GM11168 (cell line): ENCODE data around the gene CH25H.
"Not testable (repeated sequence)": the region's sequence is repeated elsewhere in the genome, so short reads cannot be mapped to it uniquely, and the experiment has no call there.

Experiments used
- in situ Hi-C: fragments of 300-500 bp; cut with MboI; formaldehyde crosslinking; loops from one replicate; pipeline ENCODE4 v1.12.0; 2022; ENCODE audit warnings: low sequenced_read_pairs; ENCODE audit not compliant: unreplicated experiment

Gene CH25H

GRCh38 chr10:89204621-89205185 is 2.4 kb downstream of the CH25H start:
- in situ Hi-C loops: loop anchor here (25.0 kb wide), 1 partner anchor 367 kb away; no protein-coding TSS in a partner anchor

GRCh38 chr10:89203237-89203636 is 3.9 kb downstream of the CH25H start:
- in situ Hi-C loops: loop anchor here (25.0 kb wide), 1 partner anchor 366 kb away; no protein-coding TSS in a partner anchor

GRCh38 chr10:89202033-89202425 is 5.1 kb downstream of the CH25H start:
- in situ Hi-C loops: loop anchor here (25.0 kb wide), 1 partner anchor 365 kb away; no protein-coding TSS in a partner anchor

GRCh38 chr10:89201345-89202032 is 5.6 kb downstream of the CH25H start:
- in situ Hi-C loops: loop anchor here (25.0 kb wide), 1 partner anchor 364 kb away; no protein-coding TSS in a partner anchor

- in situ Hi-C loops: no loop called here
These were observed 9.6 kb downstream of the CH25H start for GRCh38 chr10:89197473-89197872.

- in situ Hi-C loops: not testable (repeated sequence)
These were observed 15.8 kb downstream of the CH25H start for GRCh38 chr10:89191301-89191700.

GRCh38 chr10:89189211-89189734 is 17.8 kb downstream of the CH25H start:
- in situ Hi-C loops: no loop called here

- in situ Hi-C loops: no loop called here
These were observed 21.5 kb downstream of the CH25H start for GRCh38 chr10:89185658-89186057.

- in situ Hi-C loops: no loop called here
These were observed 22.5 kb downstream of the CH25H start for GRCh38 chr10:89184638-89185037.

- in situ Hi-C loops: no loop called here
These were observed 23.5 kb downstream of the CH25H start for GRCh38 chr10:89183571-89183970.

- in situ Hi-C loops: no loop called here
These were observed 24.2 kb downstream of the CH25H start for GRCh38 chr10:89182894-89183293.

GRCh38 chr10:89175816-89176215 is 31.3 kb downstream of the CH25H start:
- in situ Hi-C loops: no loop called here

- in situ Hi-C loops: no loop called here
These were observed 34.0 kb downstream of the CH25H start for GRCh38 chr10:89173075-89173474.

GRCh38 chr10:89171996-89172395 is 35.1 kb downstream of the CH25H start:
- in situ Hi-C loops: no loop called here

GRCh38 chr10:89171263-89171872 is 35.7 kb downstream of the CH25H start:
- in situ Hi-C loops: no loop called here

- in situ Hi-C loops: not testable (repeated sequence)
These were observed 38.7 kb downstream of the CH25H start for GRCh38 chr10:89168354-89168900.

GRCh38 chr10:89167915-89168314 is 39.2 kb downstream of the CH25H start:
- in situ Hi-C loops: no loop called here

GRCh38 chr10:89165923-89166322 is 41.2 kb downstream of the CH25H start:
- in situ Hi-C loops: no loop called here

- in situ Hi-C loops: no loop called here
These were observed 42.2 kb downstream of the CH25H start for GRCh38 chr10:89164920-89165319.

GRCh38 chr10:89164080-89164479 is 43.0 kb downstream of the CH25H start:
- in situ Hi-C loops: no loop called here
